Activated CD4-positive, CD25-positive, alpha-beta regulatory T cell treated with anti-CD3 and anti-CD28 coated beads, Interleukin-2, amount 50 U/mL, for 16 hours (primary cell): ENCODE data around the gene HSPB1.
"Not testable (repeated sequence)": the region's sequence is repeated elsewhere in the genome, so short reads cannot be mapped to it uniquely, and the experiment has no call there.

Experiments used
- DNase-seq: peaks from one replicate; pipeline ENCODE4 v3.0.0-alpha.2; 2020; ENCODE audit warnings: low read depth, low spot score

The HSPB1 gene

GRCh38 chr7:76308874-76309273 is 6.4 kb downstream of the HSPB1 start:
- not testable (repeated sequence) for DNase-seq

- not testable (repeated sequence) for DNase-seq
Measured at GRCh38 chr7:76309341-76310101, 7.0 kb downstream of the HSPB1 start.

DNA sequence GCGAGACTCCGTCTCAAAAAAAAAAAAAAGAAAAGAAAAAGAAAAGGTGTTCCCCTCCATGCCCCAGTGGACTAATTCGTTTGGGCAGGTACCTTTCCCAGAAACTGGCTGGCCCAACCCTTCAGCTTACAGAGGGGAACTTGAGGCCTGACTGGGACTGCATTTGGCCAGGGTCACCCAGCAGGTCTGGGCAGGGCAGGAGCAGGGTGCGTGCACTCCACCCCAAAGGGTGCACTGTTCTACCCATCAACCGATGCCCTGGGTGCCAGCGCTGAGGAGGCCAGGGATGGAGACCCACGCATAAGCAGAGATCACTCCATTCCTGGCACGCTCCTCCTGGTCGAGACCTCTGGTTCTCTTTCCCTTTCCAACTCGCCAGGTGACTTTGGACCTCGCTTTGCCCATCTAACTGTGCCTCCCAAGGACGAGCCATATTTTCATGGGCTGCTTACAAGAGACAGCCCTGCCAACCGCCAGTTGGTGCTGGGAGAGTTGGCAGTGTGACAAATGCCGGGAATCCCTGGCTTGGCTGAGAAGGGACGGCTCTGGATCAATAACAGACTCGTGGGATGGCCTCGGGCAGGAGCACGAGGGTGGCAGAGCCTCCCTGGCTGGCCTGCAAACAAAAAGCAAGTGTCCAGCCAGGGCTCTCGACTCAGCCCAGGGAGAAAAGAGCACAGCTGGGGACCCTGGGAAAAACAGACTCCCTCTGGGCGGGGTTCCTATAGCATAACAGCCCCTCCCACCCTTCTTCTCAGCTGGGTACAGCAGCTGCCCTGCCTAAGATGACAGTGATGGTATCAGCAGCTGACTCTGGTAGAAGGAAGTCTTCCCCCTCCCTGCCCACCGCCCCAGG is 7.9 kb downstream of the HSPB1 start:
- DNase-seq = no peak

DNA sequence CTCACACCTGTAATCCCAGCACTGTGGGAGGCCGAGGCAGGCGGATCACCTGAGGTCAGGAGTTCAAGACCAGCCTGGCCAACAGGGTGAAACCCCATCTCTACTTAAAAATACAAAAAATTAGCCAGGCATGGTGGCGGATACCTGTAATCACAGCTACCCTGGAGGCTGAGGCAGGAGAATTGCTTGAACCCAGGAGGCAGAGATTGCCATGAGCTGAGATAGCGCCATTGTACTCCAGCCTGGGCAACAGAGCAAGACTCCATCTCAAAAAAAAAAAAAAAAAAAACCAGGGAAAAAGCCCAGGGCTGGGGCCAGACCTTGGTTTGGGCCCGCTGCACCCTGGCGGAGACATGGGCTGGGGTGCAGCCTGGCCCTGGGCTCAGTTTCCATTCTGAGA is 9.4 kb downstream of the HSPB1 start:
- DNase-seq = not testable (repeated sequence)

DNA sequence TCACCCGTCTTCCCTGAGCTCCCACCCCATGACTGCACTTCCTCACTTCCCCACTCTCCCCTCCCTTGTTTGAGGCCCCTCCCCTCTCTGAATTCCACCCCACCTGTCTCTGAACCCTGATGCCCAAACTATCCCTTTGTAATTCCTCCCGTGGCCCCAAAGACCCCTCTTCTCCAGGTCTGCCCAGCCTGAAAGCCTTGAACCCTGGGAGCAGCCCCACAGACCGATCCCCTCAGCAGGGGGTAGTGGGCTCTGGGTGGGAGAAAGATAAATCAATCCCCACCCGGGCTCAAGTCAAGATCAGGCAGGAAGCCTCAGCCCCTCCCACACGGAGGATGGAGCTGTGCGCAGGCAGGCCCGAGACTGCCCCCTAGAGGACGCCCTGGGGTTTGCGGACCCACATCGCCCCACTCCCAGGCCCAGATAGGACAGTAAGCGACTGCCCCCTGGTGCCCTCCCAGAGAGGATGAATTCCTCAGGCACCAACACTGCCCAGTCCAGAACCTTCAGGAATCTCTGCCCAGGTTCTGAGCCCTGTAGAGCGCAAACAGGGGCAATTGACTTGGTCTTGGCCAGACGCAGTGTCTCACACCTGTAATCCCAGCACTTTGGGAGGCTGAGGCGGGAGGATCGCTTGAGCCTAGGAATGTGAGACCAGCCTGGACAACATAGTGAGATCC is 11.7 kb downstream of the HSPB1 start:
- DNase-seq = peak; percentile 87

DNA sequence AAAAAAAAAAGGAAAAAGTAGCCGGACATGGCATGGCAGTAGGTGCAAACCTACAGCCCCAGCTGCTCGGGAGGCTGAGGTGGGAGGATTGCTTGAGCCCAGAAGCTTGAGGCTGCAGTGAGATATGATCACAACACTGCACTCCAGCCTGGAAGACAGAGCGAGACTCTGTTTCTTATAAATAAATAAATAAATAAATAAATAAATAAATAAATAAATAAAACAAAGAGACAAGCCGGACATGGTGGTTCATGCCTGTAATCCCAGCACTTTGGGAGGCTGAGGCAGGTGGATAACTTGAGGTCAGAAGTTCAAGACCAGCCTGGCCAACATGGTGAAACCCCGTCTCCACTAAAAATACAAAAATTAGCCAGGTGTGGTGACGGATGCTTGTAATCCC is 12.3 kb downstream of the HSPB1 start:
- not testable (repeated sequence) for DNase-seq

GRCh38 chr7:76315364-76315763 is 12.9 kb downstream of the HSPB1 start:
- DNase-seq = no peak

GRCh38 chr7:76316984-76317781 is 14.7 kb downstream of the HSPB1 start:
- no peak for DNase-seq

- DNase-seq = peak; percentile 91
Measured at GRCh38 chr7:76317782-76318487, 15.5 kb downstream of the HSPB1 start.

DNA sequence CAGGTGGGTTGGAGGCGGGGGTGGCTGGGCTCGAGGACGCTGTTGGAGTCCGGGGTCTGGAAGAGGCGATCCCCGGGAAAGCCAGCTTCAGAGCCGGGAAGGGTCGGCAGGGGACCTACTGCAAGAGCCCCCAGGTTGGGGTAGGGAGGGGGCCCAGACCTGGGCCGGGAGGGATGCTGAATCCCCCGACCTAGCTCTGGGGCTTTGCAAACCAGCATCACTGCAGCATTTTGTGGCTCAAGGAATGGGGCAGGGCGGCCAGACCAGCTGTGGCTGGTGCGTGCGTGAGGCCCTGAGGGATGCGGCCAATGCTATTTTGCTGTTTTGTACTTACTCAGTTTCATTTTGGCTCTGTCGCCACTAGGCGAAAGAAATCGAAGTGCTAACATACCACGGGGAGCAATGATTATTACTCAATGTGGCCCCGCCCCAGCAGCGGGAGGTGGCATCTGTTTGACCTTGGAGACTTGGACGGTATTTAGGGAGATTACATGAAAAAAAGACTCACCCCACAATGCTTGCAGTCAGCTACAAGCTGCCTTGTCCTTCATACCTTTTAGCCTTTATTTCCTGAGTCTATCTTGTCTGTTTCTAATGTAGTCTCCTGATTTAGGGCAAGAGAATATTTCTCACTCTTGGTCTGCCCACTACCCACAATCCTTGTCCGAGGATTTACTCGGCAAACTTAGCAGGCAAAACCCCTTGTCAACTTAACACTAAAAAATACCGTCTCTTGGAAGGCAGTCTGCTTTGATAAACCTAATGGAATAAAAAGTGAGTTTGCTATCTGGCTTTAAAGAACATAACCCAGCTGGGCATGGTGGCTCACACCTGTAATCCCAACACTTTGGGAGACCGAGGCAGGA is 16.2 kb downstream of the HSPB1 start:
- peak; percentile 38 for DNase-seq

DNA sequence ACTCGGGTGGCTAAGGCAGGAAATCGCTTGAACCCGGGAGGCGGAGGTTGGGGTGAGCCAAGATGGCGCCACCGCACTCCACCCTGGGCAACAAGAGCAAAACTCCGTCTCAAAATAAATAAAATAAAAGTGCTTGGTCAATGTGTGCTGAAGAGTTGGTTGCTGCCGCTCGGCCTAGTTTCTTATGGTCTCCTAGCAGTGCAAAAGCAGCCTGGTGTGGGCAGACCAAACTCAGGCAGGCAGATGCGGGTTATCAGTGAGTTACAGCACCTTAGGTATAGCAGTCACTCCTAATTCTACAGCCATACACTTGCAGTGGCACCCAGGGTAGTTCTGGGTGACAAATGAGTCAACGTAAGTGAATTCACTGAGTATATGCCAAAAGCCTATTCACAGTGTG is 22.6 kb downstream of the HSPB1 start:
- no peak for DNase-seq

GRCh38 chr7:76325811-76326210 is 23.3 kb downstream of the HSPB1 start:
- no peak for DNase-seq

GRCh38 chr7:76326646-76327233 is 24.3 kb downstream of the HSPB1 start:
- DNase-seq = no peak

GRCh38 chr7:76327610-76328009 is 25.1 kb downstream of the HSPB1 start:
- no peak for DNase-seq

GRCh38 chr7:76328389-76328788 is 25.9 kb downstream of the HSPB1 start:
- no peak for DNase-seq

- DNase-seq = no peak
Measured at GRCh38 chr7:76329479-76329878, 27.0 kb downstream of the HSPB1 start.

- DNase-seq = no peak
Measured at GRCh38 chr7:76330261-76330660, 27.8 kb downstream of the HSPB1 start.

- DNase-seq = no peak
Measured at GRCh38 chr7:76330673-76331072, 28.2 kb downstream of the HSPB1 start.

DNA sequence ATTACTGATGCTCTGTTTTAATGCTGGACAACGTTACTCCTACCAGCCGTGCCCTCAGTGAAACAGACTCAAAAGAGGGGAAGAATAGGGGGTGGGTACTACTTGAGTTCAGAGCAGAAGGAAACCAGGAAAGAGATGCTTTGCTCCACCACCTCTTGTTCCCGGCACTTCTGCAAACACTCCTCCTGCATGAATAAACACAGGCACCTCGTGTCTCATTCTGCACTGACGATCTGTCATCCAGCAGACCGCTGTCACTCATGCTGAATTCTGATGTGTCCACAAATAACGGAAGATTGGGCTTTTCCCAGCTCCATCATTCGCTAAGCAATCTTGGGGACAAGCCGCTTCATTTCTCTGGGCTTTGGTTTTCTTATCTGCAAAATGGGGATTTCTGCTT is 29.6 kb downstream of the HSPB1 start:
- no peak for DNase-seq
